Upper lobe of left lung (tissue), 4 donors: ENCODE data around the gene ODAD3.
"Not testable (repeated sequence)": the region's sequence is repeated elsewhere in the genome, so short reads cannot be mapped to it uniquely, and the experiment has no call there.

Source experiments
- POLR2A ChIP-seq, 4 donors: fragments of 450-650 bp; IDR thresholded peaks; one replicate each; pipeline ENCODE4 v1.5.1; 2016 to 2017; ENCODE audit warnings: antibody characterized with exemption in 4 of 4, mild to moderate bottlenecking in 2 of 4
- TF ChIP-seq, protein P1 (sequence below), 6 experiments: fragments of 450-650 bp in 4 of 6; fragments of 200-600 bp in 2 of 6; sonication (generic) in 2 of 6; IDR thresholded peaks; one replicate each; pipeline ENCODE4 v1.5.1; 2016 to 2019; ENCODE audit warnings: antibody characterized with exemption in 6 of 6

DNA sequence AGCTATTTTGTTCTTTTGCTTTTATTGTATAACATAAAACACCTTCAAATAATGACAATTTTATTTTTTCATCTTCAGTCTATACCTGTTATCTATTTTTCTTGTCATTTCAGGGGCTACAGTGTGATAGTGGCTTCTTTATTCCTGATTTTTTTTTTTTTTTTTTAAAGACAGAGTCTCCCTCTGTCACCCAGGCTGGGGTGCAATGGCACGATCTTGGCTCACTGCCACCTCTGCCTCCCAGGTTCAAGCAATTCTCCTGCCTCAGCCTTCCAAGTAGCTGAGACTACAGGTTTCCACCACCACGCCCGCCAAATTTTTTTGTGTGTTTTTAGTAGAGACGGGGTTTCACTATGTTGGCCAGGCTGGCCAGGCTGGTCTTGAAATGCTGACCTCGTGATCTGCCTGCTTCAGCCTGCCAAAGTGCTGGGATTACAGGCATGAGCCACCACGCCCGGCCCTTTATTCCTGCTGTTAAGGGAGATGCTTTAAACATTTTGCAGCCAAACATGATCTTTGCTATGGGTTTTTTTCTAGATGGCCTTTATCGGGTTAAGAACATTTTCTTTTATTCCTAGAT lies 33.4 kb upstream of the ODAD3 start:
- TF ChIP-seq, protein P1, sequence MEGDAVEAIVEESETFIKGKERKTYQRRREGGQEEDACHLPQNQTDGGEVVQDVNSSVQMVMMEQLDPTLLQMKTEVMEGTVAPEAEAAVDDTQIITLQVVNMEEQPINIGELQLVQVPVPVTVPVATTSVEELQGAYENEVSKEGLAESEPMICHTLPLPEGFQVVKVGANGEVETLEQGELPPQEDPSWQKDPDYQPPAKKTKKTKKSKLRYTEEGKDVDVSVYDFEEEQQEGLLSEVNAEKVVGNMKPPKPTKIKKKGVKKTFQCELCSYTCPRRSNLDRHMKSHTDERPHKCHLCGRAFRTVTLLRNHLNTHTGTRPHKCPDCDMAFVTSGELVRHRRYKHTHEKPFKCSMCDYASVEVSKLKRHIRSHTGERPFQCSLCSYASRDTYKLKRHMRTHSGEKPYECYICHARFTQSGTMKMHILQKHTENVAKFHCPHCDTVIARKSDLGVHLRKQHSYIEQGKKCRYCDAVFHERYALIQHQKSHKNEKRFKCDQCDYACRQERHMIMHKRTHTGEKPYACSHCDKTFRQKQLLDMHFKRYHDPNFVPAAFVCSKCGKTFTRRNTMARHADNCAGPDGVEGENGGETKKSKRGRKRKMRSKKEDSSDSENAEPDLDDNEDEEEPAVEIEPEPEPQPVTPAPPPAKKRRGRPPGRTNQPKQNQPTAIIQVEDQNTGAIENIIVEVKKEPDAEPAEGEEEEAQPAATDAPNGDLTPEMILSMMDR (IDR thresholded peaks at IDR 0.05), result not testable (repeated sequence)
- not testable (repeated sequence) for TF ChIP-seq POLR2A (IDR thresholded peaks at IDR 0.05)
